CD4-positive, alpha-beta T cell treated with Interleukin-6 at 100 ng/mL for 8 hours (primary cell): ENCODE data around the gene COL20A1.
"Not testable (repeated sequence)": the region's sequence is repeated elsewhere in the genome, so short reads cannot be mapped to it uniquely, and the experiment has no call there.

Experiments used
- DNase-seq: peaks from one replicate; pipeline ENCODE4 v3.0.0-alpha.2; 2020; ENCODE audit warnings: mixed read lengths, low spot score

The COL20A1 gene

DNA sequence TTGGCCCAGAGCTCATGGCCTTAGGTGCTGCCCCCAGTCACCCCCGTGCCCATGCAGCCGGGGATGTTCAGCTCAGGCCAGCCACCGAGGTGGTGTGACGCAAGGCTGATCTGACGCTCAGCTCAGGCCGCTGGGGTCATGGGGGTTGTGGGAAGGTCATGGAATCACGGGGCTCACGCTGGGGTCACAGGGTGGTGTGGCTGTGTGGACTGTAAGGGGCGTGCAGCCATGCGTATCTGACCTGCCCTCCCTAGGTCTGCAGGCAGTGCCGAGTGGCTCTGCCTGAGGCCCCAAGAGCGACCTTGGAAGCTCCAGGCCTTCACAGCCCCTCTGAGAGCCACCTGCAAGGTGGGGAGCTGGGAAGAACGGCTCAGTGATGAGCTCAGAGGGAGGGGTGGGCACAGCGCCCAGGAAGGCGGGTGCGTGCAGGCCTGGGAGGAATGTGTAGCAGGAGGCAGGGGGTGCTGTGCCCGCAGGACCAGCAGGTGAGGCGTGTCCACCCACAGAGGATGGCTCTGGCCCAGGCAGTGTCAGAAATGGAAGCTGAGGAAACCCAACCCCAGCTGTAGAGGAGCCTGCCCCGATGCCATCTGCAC lies 40.4 kb downstream of the COL20A1 start:
- no peak for DNase-seq

DNA sequence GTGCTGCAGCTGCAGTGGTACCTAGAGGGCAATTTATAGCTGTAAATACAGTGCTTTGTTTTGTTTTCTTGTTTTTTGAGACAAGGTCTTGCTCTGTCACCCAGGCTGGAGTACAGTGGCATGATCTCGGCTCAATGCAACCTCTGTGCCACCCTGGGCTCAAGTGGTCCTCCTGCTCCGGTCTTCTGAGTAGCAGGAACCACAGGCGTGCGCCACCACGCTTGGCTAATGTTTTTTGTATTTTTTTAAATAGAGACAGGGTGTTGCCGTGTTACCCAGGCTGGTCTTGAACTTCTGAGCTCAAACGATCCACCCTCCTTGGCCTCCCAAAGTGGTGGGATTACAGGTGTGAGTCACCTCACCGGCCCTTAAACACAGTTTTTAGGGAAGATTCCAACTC lies 41.4 kb downstream of the COL20A1 start:
- no peak for DNase-seq

DNA sequence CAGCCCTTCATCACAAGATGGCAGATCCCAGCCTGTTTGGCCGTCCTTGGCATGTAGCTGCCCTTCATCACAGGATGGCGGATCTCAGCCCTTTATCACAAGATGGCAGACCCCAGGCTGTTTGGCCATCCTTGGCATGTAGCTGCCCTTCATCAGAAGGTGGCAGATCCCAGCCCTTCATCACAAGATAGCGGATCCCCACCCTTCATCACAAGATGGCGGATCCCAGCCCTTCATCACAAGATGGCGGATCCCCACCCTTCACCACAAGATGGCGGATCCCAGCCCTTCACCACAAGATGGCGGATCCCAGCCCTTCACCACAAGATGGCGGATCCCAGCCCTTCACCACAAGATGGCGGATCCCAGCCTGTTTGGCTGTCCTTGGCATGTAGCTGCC lies 42.1 kb downstream of the COL20A1 start:
- DNase-seq: not testable (repeated sequence)

DNA sequence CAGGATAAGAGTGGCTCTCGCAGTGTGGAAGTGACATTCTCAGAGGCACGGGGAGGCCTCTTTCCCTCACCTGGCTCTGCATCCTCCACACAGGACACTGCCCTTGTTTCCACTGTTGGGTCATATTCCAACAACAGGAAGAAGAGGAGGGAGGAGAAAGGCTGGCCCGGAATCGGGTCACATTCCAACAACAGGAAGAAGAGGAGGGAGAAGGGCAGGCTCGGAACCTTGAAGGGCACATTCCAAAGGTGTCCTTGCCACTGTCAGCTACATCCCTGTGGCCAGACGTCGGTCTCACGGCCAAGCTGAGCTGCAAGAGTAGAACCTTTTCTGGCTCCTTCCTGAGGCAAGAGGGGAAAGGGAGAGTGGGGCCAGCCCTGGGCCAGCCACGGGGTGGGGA lies 42.7 kb downstream of the COL20A1 start:
- DNase-seq: no peak

DNA sequence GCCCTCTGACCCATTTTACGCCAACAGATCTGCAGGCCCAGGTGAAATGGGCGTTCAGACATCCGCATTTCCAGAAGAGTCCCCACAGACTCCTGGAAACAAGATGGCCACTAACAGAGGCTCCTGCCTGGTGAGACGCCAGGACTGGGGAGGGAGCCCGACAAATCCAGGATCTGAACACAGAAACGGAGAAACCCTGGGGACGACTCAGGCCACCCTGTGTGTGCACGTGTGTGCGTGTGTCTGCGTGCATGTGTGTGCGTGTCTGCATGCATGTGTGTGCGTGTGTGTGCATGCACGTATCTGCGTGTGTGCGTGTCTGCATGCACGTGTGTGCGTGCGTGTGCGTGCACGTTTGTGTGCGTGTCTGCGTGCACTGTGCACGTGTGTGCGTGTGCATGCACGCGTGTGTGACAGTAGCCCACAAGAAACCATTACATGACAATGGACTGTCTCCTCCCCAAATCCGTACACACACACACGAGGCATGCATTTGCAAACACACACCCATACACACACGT lies 43.3 kb downstream of the COL20A1 start:
- DNase-seq: no peak

DNA sequence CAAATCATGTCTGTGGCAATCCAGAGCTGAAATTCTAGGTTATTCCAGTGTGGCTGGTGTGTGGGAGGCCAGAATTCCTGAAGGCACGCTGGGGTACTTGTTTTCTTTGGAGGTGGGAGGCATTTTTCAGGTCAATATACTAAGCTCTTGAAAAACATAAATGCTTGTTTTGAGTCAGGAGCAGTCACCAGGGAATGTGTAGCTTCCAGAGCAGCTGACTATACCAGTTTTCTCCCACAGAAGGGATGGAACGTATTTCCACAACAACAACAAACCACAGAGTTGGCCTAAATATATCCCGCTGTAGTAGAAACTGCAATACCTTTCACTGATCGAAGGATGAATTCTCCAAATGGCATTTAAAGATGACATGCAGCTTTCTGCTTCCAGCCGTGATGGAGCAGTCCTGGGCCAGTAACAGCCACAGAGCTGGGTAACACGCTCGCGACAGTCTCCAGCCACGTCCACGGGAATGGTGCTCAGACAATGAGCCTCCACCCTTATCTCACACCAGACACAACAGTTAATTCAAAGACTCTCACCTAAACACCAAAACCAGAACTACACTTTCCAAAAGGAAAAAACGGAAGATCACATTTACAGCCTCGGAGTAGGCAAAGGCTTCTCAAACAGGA lies 44.9 kb downstream of the COL20A1 start:
- DNase-seq: no peak

DNA sequence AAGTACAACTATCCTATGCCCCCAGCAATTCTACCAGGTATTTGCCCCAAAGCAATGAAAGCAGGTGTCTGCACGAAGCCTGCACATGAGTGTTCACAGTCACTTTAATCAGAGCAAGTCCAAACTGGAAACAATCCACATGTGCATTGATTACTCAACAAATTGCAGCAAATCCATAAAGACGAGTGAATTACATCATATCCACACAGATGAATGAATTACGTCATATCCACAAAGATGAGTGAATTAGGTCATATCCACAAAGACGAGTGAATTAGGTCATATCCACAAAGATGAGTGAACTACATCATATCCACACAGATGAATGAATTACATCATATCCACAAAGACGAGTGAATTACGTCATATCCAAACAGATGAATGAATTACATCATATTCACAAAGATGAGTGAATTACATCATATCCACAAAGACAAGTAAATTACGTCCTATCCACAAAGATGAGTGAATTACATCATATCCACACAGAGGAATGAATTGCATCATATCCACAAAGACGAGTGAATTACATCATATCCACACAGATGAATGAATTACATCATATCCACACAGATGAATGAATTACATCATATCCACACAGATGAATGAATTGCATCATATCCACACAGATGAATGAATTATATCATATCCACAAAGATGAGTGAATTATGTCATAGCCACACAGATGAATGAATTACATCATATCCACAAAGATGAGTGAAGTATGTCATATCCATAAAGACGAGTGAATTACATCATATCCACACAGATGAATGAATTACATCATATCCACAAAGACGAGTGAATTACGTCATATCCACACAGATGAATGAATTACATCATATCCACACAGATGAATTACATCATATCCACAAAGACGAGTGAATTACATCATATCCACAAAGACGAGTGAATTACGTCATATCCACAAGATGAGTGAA lies 46.4 kb downstream of the COL20A1 start:
- DNase-seq: not testable (repeated sequence)

DNA sequence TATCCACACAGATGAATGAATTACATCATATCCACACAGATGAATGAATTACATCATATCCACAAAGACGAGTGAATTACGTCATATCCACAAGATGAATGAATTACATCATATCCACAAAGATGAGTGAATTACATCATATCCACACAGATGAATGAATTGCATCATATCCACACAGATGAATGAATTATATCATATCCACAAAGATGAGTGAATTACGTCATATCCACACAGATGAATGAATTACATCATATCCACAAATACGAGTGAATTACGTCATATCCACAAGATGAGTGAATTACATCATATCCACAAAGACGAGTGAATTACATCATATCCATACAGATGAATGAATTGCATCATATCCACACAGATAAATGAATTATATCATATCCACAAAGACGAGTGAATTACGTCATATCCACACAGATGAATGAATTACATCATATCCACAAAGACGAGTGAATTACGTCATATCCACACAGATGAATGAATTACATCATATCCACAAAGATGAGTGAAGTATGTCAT lies 47.2 kb downstream of the COL20A1 start:
- DNase-seq: not testable (repeated sequence)

DNA sequence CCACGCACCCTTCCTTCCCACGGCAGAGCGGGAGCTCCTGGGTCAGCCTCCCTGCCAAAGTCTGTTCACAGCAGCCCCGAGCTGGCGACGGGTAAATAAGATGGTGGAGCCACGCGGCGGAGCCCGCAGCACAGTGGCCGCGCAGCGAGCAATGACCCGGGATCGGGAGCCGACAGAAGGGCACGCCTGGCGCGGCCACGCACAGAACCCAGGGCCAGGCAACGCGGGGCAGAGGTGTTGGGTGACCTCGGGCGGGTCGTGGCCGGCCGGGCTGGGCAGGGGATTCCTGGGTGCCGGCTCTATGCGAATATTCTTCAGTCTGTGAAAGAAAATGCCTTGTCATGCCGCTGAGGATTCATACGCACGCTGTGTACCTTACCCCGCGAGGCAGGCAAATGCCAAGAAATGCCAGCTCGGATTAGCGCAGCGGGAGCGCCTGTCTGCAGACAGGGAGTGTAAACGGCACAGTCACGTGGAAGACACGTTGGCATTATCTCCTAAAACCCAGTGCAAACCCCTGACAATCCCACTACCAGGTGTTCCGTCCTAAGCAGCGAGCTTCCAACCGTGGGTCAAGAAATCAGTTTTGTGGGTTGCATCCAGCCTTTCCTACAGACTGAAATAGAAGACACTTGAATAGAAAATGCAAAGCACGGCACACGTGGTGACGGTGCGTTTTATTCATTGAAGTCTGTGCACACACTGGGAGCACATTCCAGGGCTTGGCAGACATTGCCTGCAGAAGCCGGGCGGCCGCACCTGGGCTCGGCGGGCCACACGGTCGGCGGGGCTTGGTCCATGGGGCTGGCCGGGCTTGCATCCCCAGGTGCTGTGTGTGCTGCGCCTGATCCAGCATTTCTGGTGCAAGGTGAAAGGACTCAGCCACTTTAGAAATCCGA lies 49.8 kb downstream of the COL20A1 start:
- no peak for DNase-seq

DNA sequence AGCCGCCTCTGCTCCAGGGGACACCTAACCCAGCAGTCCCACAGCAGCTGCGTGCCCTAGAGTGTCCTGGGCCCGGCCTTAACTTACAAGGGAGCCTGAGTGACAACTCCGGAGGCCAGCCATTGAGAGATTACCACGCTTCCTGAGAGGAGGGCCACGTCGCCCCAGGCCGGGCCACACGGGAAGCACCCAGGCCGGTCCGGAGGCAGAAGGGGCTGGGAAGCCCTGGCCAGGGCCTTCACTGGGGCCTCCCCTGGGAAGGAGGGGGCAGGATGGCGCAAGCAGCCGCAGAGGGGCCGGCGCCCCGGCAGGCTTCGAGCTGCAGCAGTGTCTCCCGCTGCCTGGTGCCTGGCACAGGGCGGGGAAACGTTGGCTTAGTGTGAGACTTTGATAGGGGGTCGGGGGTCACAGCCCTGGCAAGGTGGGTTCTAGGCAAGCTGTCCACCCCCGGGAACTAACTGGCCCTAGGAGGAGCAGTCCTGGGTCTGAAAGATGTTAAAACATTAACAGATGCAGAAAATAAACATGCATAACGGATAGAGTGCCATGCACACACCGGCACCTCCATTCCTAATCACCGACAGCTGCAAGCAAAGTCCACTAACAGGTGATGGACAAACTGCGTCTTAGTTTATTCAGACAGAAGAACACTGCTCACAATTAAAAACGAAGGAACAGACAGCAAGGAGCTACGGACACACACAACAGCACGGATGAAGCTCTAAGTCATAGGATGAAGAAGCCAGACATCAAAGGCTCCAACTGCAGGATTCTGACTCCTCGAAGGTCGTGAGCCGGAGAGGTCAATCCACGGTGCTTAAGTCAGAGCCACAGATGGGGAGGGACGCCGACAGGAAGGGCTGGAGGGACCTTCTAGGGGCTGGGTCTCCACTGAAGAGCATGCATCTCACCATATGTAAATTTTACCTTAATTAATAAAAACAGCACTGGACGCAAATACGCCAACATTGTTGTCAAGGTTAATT lies 50.8 kb downstream of the COL20A1 start:
- DNase-seq: no peak

DNA sequence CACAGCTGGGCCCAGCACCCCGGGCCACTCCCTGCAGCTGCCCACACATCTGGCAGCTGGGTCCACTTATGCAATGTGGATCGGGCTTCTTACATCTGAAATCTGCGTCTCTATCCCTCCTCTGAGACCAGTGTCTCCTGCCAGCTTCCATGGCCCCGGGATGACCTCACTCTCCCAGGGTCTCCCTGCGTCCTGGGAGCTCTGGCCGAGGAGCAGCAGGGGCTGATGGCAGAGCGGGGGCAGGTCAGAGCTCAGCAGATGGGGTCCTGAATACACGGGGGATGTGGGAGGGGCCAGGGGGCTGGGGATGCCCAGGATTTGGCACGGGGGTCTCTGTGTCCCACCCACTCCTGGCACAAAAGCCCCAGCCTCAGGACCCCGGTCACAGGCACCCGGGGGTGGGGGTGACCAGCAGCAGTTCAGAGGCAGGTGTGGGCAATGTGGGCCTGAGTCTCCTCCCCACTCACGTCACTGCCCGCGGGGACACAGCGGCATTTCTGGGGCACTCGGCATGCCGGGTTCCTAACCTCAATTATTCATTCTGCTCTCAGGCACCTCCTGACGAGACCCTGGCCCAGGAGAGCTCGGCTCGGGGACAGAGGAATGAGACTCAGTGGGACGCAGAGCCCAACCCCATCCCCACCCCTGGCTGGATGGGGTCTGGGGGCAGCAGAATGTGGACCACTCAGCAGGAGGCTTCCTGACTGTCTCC lies 51.8 kb downstream of the COL20A1 start:
- no peak for DNase-seq

DNA sequence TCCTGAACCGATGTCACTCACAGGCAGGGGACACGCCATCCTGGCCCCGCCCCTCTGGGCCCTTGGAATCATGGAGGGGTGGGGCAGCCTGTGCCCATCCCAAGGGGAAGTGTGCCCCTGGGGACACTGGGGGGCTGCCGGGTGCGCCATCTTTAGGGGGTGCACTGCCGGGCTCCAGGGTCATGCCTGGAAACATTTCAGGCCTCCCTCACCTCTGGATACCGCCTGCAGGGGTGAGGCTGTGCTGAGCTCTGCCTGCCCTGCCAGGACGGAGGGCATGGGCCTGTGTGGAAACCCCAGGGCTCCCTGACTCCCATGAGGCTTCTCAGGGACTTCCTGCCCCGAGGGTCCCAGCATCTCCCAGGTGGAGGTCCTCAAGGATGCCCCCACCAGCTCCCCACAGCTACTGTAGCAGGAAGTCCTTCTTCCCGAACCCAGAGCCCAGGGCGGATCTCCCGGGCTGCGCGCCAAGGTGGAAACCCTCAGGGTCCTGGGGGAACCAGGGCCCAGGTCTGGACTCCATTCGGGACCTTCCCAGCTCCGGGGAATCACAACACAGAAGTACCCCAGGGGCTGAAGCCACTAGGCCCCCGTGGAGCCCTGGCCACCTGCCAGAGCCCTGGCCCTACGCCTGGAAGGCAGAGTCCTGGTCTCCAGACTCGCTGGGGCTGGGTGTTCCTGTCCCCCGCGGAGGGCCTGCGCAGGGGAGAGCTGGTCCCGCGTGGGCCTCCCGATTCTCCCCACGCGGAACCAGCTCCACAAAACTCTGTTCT lies 52.5 kb downstream of the COL20A1 start:
- DNase-seq: no peak

DNA sequence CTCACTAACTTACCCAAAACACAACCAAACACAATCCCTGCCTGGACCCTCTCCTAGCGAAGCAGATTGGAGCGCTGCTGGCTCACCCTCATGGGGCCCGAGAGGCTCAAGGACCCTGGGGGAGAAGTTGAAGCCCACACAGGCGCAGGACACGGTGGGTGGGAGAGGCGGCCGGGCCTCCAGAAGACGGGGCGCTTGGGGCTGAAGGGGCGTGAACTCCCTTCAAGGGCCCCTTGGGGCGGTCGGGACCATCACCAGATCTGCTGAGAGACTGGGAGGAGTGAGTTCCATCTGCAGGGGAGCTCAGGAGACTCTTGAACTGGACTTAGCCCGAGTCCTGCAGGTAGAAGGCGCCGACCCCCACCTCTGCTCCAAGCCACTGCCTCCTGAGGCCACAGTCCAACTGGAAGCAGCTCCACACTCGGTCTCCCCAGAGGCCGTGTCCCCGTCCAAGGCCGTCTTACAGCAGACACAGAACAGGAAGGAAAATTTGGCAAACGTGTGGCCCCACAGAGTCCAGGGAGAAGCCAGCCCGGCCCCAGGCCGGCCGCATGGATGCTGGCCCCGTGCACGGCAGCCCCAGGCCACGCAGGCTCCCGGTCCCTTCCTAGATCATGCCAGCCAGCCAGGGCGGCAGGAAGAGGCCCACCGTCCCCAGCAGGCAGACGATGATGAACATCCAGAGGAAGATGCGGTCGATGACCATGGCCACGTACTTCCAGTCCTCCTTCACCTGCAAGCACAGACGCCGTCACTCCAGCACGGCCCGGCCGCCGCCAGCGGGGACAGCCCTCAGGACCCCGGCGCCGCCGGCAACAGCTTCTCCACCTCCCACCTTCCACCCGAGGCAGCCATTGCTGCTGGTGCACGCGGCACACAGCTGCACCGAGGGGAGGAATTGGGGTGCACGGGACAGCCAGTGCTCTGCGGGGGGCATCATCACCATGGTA lies 53.4 kb downstream of the COL20A1 start:
- DNase-seq: no peak

DNA sequence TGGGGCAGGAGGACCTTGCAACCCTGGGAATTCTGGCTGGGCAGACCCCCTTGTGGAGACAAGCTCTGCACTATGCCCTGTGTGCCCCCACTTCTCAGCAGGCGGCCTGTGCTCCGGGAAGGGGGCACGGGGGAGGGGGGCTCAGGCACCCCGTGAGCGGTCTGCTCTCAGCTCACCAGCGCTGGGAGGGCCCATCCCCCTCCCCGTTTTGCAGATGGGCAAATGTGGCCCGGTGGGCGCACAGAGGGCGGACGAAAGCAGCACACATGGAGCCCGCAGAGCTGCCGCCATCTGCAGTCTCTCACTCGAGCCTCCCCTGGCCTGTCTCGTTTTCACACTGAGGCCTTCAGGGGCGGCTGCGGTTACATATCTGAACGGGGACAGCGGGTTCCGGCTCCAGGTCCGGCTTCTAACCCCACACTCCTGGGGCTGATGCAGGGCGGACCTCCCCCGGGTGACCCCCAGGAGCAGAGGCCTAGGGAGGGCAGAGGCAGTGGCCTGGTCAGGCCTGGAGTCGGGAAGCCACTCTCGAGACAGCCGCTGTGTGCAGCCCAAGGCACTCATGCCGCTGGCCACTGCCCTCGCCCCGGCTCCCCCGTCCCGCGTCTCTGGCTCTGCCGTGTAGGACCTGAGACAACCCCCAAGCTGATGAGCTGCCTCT lies 54.2 kb downstream of the COL20A1 start:
- DNase-seq: no peak

DNA sequence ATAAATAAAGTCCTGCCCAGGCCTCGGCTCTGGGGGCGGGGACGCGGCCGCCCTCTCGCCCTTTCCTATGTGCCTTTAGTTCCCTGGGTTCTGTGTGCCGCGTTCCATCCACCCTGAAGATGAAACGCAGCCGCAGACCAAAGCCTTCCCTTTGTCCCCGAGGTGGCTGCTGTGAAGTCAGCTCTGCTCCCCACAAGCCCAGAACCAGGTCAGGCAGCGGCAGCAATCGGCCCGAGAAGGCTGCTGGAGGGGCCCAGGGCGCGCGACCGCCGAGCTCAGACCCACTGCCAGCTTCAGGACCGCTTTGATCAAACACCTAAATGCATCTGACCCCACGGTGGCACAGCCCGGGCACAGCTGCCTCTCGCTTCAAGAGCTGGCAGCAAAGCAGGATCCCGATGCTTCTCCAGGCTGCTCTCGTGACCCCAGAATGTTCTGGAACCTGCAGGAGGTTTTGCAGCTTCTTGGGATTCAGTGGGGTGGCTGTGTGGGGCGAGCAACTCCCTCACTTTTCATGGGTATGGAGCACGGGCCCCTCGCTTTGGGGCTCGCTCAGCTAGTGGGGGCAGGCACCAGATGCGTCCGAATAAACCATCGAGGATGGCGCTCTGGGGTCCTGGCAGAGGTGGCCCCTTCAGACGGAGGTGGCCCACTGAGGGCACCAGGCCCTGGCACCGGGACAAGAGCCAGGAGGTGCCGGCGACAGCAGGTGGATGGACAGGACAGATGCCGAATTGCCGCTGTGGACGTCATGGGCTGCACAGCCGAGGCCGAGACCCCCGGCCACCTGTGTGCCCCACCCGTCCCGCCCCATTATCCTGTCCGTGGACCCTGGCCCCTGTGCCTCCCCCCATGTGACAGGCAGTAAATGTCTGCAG lies 55.2 kb downstream of the COL20A1 start:
- no peak for DNase-seq
